ENCODE data around the gene BCL2L14. TPM values are rescaled to one million over a fixed set of nuclear protein-coding genes. Genes with fewer than 3 reads are reported as not detected.
A peak's percentile ranks its signal among the peaks of the same experiment; 100 is the strongest.

BCL2L14 gene
- total and polyA plus RNA-seq, 2 experiments from 2014 or later, result 4.9 to 17.8 TPM

DNA sequence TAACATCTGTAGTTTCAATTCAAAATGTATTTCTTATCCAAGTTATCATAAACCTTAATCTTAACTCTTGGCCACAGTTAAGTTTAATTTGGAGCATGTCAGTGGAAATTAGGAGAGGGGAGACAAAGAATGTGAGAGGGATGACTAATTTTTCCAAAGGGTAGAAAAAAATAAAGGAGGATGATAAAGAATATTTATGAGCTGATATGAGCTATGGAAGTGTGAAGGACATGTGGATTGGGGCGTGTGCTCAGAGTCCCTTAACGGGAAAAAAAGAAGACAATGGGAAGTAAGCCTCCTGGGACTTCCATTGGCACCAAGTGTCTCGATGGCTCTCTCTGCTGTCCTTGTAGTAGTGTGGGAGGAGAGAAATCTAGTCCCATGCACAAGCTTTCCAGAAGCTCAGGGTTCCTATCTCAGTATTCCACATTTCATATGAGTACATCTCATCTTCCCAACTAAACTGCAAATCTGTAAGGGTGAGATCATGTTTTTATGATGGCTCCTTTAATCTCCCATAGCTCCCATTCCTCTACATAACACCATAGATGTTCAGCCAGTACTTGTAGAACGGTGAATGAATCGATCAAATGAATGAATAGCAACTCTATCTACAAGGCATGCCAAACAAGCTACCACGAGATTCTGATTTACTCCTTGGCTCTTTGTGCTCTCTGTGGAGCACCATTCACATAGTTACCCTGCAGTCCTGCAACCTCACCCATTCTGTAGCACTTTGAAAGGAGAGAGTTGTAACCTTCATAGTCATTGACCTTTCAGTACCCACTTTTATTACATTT lies 27.4 kb downstream of the BCL2L14 start:
- Histone ChIP-seq H3K36me3 (replicated peaks; ENCODE audit: insufficient read depth, low read depth) (no peaks in the 10 kb centered on the region), H3K79me2 (no peaks in the 10 kb centered on the region), H3K9me3 (ENCODE audit: low read depth) (no peaks in the 10 kb centered on the region), H4K20me1 (ENCODE audit: insufficient read depth, poor library complexity, severe bottlenecking) (no peaks in the 10 kb centered on the region), H3K4me3 (no peak overlapping the region), H2AFZ (no peak overlapping the region), H3K4me2 (no peak overlapping the region), H3K27me3 (no peaks in the 10 kb centered on the region), H3K9me2 (replicated peaks; ENCODE audit: insufficient read depth) (no peaks in the 10 kb centered on the region), H3K4me1 (ENCODE audit: insufficient read depth) (no peaks in the 10 kb centered on the region), H3K27ac (no peak overlapping the region)
- WGBS (ENCODE audit: low lambda C conversion rate, missing lambda C conversion rate), result 87% methylated on average over 6 of the region's 6 CpGs
- TF ChIP-seq EZH2 (IDR thresholded peaks at IDR 0.05; ENCODE audit: borderline replicate concordance), result no peak
- TF ChIP-seq, protein P1, sequence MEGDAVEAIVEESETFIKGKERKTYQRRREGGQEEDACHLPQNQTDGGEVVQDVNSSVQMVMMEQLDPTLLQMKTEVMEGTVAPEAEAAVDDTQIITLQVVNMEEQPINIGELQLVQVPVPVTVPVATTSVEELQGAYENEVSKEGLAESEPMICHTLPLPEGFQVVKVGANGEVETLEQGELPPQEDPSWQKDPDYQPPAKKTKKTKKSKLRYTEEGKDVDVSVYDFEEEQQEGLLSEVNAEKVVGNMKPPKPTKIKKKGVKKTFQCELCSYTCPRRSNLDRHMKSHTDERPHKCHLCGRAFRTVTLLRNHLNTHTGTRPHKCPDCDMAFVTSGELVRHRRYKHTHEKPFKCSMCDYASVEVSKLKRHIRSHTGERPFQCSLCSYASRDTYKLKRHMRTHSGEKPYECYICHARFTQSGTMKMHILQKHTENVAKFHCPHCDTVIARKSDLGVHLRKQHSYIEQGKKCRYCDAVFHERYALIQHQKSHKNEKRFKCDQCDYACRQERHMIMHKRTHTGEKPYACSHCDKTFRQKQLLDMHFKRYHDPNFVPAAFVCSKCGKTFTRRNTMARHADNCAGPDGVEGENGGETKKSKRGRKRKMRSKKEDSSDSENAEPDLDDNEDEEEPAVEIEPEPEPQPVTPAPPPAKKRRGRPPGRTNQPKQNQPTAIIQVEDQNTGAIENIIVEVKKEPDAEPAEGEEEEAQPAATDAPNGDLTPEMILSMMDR (IDR thresholded peaks at IDR 0.05; ENCODE audit: poor library complexity), result no peak
- no peak for TF ChIP-seq EZH2phosphoT487 (IDR thresholded peaks at IDR 0.05; ENCODE audit: low read depth, severe bottlenecking, unreplicated experiment)
- no peak for DNase-seq (ENCODE audit: low spot score)

DNA sequence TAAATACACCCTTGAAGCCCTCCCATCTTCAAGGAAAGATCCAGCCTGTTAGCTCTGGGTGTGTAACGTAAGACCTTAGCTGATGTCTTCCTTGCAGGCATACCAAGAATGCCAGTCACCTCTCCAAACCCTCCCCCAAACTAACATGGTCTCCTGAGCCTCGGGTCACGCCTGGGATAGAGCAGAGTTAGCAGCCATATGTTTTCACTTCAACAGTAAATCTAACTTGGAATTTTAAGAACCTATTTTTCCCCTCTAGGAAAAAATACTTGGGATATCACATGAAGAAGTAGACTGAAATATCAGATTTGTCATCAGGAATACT lies 27.9 kb downstream of the BCL2L14 start:
- no peak for DNase-seq (ENCODE audit: low spot score)

DNA sequence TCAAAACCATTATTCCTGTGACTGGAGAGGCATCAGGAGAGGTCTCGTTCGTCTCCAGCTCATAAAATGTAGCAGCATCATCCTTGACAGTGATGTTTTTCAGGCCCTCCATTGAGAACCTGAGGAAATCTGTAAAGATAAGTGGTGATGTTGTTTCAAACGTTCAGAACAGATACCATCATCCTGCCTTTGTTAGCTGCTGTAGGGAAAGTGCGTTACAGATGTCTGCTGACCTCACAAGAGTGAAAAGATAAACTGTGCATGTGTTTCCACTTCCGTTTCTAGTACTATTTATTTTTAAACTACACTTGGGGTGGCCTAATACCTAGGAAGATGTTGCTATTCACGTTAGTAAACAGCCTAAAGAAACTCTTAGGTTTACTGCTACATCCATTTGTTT lies 28.4 kb downstream of the BCL2L14 start:
- no peak overlapping the region for H3K4me2 ChIP-seq
- no peaks in the 10 kb centered on the region for H3K9me3 ChIP-seq (ENCODE audit: low read depth)
- H3K27ac ChIP-seq, result no peak overlapping the region
- no peak overlapping the region for H3K4me3 ChIP-seq
- H3K79me2 ChIP-seq, result no peaks in the 10 kb centered on the region
- no peak overlapping the region for H2AFZ ChIP-seq
- H4K20me1 ChIP-seq (ENCODE audit: insufficient read depth, poor library complexity, severe bottlenecking), result no peaks in the 10 kb centered on the region
- H3K36me3 ChIP-seq (replicated peaks; ENCODE audit: insufficient read depth, low read depth), result no peaks in the 10 kb centered on the region
- TF ChIP-seq EZH2 (IDR thresholded peaks at IDR 0.05; ENCODE audit: borderline replicate concordance) (no peak), EZH2phosphoT487 (IDR thresholded peaks at IDR 0.05; ENCODE audit: low read depth, severe bottlenecking, unreplicated experiment) (no peak)
- TF ChIP-seq, protein P1 (IDR thresholded peaks at IDR 0.05; ENCODE audit: poor library complexity), result no peak
- H3K4me1 ChIP-seq (ENCODE audit: insufficient read depth), result no peaks in the 10 kb centered on the region
- H3K9me2 ChIP-seq (replicated peaks; ENCODE audit: insufficient read depth), result no peaks in the 10 kb centered on the region
- WGBS (ENCODE audit: low lambda C conversion rate, missing lambda C conversion rate), result 39% methylated on average over 6 of the region's 6 CpGs
- H3K27me3 ChIP-seq, result no peaks in the 10 kb centered on the region
- no peak for DNase-seq (ENCODE audit: low spot score)

More for the DNA sequence above, 27.9 kb downstream of the BCL2L14 start:
- Histone ChIP-seq H3K27ac (peak overlapping the region; percentile 37), H3K9me3 (ENCODE audit: low read depth) (no peaks in the 10 kb centered on the region), H2AFZ (no peak overlapping the region), H3K79me2 (no peaks in the 10 kb centered on the region), H3K9me2 (replicated peaks; ENCODE audit: insufficient read depth) (no peaks in the 10 kb centered on the region), H4K20me1 (ENCODE audit: insufficient read depth, poor library complexity, severe bottlenecking) (no peaks in the 10 kb centered on the region), H3K27me3 (no peaks in the 10 kb centered on the region), H3K36me3 (replicated peaks; ENCODE audit: insufficient read depth, low read depth) (no peaks in the 10 kb centered on the region), H3K4me3 (no peak overlapping the region), H3K4me1 (ENCODE audit: insufficient read depth) (no peaks in the 10 kb centered on the region), H3K4me2 (no peak overlapping the region)
- TF ChIP-seq EZH2phosphoT487 (IDR thresholded peaks at IDR 0.05; ENCODE audit: low read depth, severe bottlenecking, unreplicated experiment) (no peak), EZH2 (IDR thresholded peaks at IDR 0.05; ENCODE audit: borderline replicate concordance) (no peak)
- 55% methylated on average over 3 of the region's 3 CpGs for WGBS (ENCODE audit: low lambda C conversion rate, missing lambda C conversion rate)

DNA sequence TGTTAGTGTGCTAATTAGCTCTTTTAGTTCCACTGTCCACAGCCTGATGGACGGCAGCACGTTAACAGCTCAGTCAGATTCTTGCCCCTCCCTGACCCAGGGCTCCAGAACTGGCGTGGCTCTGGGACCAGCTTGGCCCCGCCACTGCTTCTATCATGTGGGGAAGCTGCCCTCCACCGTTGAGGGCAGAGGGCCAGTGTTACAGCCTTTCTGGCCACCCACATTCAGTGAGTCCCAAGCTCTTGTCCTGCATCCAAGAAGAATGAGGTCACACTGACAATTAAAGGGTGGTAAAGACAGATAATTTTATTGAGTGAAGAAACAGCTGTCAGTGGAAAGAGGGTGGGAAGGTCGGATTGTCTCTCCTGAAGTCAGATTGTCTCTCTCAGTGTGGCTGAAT lies 36.9 kb downstream of the BCL2L14 start:
- H3K4me2 ChIP-seq, result no peak overlapping the region
- H4K20me1 ChIP-seq (ENCODE audit: insufficient read depth, poor library complexity, severe bottlenecking), result no peaks in the 10 kb centered on the region
- TF ChIP-seq, protein P1 (IDR thresholded peaks at IDR 0.05; ENCODE audit: poor library complexity), result no peak
- TF ChIP-seq EZH2phosphoT487 (IDR thresholded peaks at IDR 0.05; ENCODE audit: low read depth, severe bottlenecking, unreplicated experiment) (no peak), EZH2 (IDR thresholded peaks at IDR 0.05; ENCODE audit: borderline replicate concordance) (no peak)
- H3K79me2 ChIP-seq, result no peaks in the 10 kb centered on the region
- peaks cover 6% of the 10 kb centered on the region for H3K9me3 ChIP-seq (ENCODE audit: low read depth)
- H3K4me1 ChIP-seq (ENCODE audit: insufficient read depth), result no peaks in the 10 kb centered on the region
- no peaks in the 10 kb centered on the region for H3K27me3 ChIP-seq
- WGBS (ENCODE audit: low lambda C conversion rate, missing lambda C conversion rate), result 91% methylated on average over 6 of the region's 6 CpGs
- no peaks in the 10 kb centered on the region for H3K9me2 ChIP-seq (replicated peaks; ENCODE audit: insufficient read depth)
- H3K27ac ChIP-seq, result no peak overlapping the region
- no peak overlapping the region for H2AFZ ChIP-seq
- H3K36me3 ChIP-seq (replicated peaks; ENCODE audit: insufficient read depth, low read depth), result no peaks in the 10 kb centered on the region
- no peak for DNase-seq (ENCODE audit: low spot score)
- H3K4me3 ChIP-seq, result no peak overlapping the region

Measured in hepatocyte (in vitro differentiated cells).